GM19395 (cell line): ENCODE data around the gene RALGAPA2.

Experiments used
- ATAC-seq: cut with Tn5 transposase; IDR thresholded peaks from one replicate; pipeline ENCODE4 v1.9.1; 2021; ENCODE audit warnings: mild to moderate bottlenecking, moderate library complexity; ENCODE audit not compliant: unreplicated experiment

The RALGAPA2 gene

GRCh38 chr20:20412750-20413149 lies 299.7 kb downstream of the RALGAPA2 start:
- ATAC-seq: no peak

- ATAC-seq: no peak
Measured at GRCh38 chr20:20411836-20412235, 300.6 kb downstream of the RALGAPA2 start.

GRCh38 chr20:20411402-20411801 lies 301.0 kb downstream of the RALGAPA2 start:
- ATAC-seq: no peak

DNA sequence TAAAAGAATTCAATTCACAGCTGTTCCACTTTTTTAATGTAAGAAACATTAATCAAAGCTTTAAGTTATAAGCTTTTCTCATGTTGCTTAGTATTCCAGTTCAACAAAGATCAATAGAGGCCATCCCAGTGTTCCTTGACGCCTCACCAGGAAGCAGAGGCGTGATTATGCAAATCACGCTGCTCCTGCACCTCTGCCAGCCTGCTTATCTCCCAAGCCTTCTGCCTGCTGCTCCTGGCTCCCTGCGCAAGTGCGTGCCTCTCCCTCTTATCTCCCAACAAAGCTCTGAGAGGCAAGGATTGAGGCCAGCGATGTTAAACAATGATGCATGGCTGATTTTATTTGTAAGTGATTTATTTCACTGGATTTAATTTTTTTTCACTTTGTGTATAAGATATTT lies 301.8 kb downstream of the RALGAPA2 start:
- no peak for ATAC-seq

DNA sequence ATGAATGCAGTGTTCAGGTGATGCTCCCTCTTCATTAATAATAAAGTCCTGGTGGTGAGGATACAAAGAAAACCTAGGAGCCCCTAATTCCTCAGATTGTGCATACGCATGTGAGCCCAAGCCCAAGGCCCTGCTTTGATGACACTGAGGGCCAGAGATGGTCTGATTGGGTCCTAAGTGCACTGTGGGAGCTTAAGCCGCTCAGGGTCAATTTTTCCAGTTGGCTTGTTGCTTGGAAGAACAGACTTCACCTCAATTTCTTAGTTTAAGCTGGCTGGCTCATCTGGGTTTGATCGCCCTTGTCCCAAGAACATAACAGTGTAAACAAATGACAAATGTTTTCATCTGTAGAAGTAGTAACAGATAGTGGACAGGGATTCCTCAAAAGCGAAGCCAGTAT lies 303.1 kb downstream of the RALGAPA2 start:
- ATAC-seq: no peak

GRCh38 chr20:20407891-20408805 lies 304.3 kb downstream of the RALGAPA2 start:
- ATAC-seq: no peak

DNA sequence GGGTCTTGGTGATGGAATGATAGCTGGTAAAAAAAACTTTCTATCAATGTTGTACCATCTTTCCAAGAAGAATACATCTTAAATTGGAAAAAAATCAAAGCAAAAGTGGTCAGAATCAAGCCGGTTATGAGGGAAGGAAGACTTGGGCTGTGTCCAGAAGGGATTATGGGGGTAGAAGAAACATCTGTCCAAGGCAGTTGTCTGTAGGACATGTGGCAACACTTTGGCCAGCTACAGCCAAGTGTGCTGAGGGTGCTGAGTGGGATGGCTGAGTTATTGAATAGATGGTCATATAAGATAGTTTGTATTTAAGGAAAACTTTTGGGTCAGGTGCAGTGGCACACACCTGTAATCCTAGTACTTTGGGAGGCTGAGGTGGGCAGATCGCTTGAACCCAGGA lies 306.1 kb downstream of the RALGAPA2 start:
- ATAC-seq: no peak

DNA sequence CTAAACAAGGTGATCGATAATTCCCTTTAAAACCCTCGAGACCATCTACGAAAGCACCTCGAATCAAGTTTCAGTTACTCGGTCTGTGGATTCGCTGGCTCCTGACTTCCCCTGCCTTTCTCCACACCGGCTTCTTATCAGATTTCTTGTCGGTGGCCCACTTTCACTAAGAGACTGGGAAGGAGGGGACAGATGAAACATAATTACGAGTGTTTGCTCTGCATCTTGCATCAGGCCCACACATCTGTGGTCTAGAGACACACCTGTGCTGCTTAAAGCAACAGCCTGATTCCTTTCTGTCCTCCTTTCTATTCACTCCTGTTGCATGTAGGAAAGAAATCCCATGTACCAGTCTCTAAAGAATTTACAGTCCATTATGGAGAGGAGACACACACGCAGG lies 306.8 kb downstream of the RALGAPA2 start:
- ATAC-seq: no peak

DNA sequence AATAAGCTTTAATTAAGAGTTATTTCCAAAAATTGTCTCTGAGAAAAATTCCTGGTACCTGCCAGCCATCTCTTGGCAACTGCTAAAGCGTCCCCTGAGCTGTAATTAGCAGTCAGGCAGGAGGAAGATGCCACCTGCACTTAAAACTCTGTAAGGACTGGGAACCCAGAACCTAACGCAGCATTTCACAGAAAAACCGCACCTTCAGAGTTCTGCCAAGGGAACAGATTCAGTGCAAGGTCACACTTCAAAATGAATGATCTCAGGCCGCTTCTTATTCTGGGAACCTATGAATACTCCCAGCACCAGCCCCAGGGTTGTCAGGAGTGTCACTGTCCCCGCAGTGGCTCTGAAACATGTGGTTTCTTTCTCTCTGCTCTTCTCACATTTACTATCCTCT lies 307.8 kb downstream of the RALGAPA2 start:
- no peak for ATAC-seq

GRCh38 chr20:20401991-20402390 lies 310.5 kb downstream of the RALGAPA2 start:
- no peak for ATAC-seq

GRCh38 chr20:20399531-20400500 lies 312.6 kb downstream of the RALGAPA2 start:
- no peak for ATAC-seq

- ATAC-seq: no peak
Measured at GRCh38 chr20:20398123-20398522, 314.3 kb downstream of the RALGAPA2 start.

GRCh38 chr20:20396794-20397193 lies 315.6 kb downstream of the RALGAPA2 start:
- no peak for ATAC-seq

DNA sequence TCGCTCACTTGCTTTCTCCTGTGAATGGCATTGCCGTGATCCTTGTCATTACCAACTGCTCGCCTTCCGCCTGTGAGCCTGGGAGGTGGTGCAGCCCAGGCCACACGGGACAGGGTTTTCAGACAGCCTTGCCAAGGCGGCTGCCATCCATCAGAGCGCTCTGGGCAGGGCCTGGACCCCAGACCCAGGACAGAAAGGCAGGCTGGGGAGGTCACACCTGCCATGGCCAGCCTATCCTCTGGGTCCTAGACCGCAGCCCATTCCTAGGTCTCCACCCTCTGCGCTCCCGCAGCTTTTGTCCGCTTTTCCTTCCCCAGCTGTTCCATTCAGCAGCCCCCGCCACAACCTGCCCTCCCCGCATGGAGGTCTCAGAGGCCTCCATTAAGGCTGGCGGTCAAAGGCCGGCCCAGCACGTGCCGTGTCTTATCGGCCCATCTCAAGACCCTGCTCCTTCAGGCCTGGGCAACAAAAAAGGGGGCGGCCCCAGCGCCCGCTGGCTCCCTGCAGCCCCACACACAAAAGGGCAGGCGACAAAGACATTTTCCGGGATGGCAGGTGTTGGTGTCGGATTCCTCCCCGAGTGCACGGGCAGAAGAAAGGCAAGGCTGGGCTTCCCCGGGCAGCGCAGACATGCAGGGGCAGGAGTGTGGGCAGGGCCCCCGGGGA lies 316.4 kb downstream of the RALGAPA2 start:
- ATAC-seq: no peak

DNA sequence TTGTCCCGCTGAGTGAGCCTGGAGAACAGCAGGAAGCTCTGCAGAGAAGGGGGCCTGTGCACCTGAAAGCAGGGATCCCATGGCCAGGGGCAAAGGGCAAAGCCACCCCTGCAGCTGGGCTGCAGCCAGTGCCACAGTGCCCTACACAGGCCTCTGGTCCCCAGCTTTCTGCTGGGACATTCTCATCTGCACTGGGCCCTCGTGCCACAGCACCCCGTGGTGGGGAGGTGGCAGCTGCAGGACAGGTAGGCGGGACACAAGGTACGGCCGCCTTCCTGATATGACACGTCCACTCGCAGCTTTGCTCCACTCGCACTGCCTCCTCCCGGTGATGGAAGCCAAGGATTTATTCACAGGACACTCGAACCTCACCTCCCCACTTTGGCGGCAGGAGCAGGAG lies 317.4 kb downstream of the RALGAPA2 start:
- no peak for ATAC-seq

GRCh38 chr20:20393207-20394120 lies 319.0 kb downstream of the RALGAPA2 start:
- ATAC-seq: no peak

- ATAC-seq: no peak
Measured at GRCh38 chr20:20391766-20392165, 320.7 kb downstream of the RALGAPA2 start.

GRCh38 chr20:20391115-20391514 lies 321.3 kb downstream of the RALGAPA2 start:
- no peak for ATAC-seq

DNA sequence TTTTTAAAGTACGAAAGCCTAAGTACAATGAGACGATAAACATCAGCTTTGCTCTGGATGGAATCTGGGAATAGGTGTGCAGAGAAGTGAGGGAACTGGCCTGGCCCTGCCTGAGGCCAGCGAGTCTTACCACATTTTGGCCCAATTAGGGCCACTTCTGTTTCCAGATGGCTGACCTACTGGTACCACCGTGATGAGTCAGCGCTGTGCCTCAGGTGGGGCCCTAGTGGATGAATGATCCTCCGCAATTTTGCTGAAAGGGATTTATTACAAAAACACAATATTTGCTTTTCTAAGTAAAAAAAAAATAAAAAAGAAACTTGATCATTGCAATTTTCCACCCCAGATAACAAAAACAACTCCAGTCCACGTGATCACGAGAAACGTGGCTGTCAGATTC lies 322.1 kb downstream of the RALGAPA2 start:
- ATAC-seq: no peak

- ATAC-seq: no peak
Measured at GRCh38 chr20:20386192-20386591, 326.3 kb downstream of the RALGAPA2 start.
